NCI-H2081 treated with DMSO at 0.1 percent for 48 hours (cell line): ENCODE data around the gene WNK1.
"Not testable (repeated sequence)": the region's sequence is repeated elsewhere in the genome, so short reads cannot be mapped to it uniquely, and the experiment has no call there.

Source experiments
- DNase-seq: peaks from one replicate; lab custom pipeline; 2025; lab: John Stamatoyannopoulos, UW

WNK1 gene

DNA sequence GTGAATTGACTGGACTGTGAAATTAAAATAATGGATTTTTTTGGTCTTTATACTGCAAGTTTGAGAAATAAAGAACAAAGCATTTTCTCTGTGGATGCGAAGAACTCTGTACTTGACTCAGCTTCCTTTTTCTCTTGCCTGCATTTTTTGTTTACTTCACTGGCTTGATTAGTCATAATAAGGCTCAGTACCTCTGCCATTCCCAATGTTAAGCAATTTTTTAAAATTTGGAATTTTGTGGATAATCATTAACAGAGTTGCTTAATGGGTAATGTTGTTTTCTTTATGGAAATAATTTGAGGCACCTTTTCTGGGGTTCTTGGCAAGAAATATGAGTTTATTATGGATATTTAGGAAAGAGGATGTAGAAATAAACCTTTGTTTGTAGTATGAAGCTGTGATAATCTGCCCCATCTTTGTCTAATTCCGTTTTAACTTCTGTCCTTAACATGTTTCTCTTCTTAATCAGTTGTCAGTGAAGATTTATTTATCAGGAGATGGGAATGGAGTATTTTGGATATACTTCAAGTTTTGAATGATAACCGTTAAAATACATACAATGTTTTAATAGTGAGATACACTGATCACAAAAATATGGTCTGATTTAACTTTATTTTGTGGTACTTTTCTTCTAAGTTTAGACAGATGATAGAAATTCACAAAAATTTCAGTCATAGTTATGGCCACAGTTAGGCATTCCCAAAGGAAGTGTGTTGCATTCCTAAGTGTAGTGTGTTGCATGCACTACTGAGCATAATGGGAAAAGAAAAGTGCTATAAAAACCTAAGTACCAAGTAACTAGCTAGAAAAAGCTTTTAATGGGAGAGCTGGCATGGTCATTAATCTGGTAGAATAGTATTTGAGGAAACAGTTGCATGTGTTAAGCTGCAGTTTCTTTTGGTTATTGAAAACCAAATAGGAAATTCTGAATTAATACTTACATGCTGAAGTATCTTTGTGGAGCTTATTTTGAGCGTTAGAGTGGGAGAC lies 27.7 kb downstream of the WNK1 start:
- DNase-seq: no peak

DNA sequence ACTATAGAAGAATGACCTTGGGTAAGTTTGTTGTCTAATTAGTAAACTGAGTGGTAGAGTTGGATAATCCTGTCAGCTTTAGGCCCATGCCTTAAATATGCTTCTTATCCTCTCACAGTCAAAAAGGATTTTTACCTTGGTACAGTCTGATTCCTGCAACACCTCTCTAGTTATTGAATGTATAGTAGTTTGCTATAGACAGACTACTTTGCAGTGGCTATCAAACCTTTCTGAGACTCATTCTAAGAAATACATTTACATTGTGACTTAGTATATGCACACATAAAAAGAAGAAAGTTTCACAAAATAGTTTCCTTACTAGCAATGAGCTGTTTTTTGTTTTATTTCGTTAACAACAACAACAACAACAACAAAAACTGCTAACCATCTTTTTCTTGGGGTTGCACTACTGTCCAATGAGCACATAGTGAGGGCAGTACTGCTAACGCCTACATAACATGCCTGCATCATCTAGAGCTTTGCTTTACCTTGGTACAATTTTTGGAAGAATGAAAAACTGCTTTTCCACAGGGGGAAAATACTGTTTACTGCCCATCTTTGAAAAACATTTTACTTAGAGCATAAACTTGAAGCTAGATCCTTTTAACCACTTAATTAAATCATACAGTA lies 28.5 kb downstream of the WNK1 start:
- DNase-seq: no peak

- no peak for DNase-seq
Measured at GRCh38 chr12:785706-786105, 33.3 kb downstream of the WNK1 start.

DNA sequence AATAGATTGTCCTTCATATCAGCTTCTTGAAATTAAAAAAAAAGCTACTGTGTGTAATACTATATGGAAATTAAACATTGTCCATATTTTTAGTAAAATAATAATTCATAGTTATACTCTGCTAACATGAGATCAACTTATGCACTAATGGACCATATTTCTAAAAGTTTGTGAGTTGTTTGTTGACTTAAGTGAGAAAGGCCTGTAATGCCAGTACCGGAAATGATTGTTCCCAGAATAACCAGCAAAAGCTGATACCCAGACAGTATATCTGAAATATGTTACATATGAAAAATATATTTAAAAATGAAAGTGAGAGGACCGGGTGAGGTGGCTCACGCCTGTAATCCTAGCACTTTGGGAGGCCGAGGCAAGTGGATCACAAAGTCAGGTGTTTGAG lies 35.9 kb downstream of the WNK1 start:
- no peak for DNase-seq

- not testable (repeated sequence) for DNase-seq
Measured at GRCh38 chr12:788762-789161, 36.4 kb downstream of the WNK1 start.

DNA sequence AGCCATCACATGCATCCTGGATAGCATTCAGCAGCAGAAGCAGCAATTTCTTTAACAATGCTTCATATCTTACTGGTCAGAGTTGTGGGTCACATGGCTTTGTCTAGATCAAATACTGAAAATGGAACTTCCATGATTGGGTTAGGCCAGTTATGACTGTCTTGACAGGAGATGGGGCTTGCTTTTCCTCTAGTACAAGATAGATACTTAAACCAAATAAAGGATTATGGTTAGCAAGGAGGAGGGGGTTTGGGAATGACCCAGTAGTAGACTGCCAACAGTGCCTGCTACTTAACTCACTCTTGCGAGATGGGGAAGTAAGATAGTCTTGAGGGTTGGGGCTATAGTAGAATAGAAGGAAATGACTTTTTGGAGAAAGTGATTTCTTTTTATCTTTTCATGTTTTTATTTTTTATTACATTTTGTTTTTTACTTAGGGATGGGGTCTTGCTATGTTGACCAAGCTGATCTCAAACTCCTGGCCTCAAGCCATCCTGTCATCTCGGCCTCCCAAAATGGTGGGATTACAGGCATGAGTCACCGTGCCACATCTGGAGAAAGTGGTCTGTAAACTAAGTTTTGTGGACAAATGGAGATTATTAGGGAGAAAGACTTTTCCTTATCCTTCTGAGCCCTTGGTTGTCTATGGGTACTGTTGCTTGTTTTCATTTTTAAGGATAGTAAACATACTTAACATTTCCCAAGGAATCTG lies 37.6 kb downstream of the WNK1 start:
- DNase-seq: no peak

GRCh38 chr12:790608-791007 lies 38.2 kb downstream of the WNK1 start:
- DNase-seq: no peak

- no peak for DNase-seq
Measured at GRCh38 chr12:793037-793436, 40.7 kb downstream of the WNK1 start.

DNA sequence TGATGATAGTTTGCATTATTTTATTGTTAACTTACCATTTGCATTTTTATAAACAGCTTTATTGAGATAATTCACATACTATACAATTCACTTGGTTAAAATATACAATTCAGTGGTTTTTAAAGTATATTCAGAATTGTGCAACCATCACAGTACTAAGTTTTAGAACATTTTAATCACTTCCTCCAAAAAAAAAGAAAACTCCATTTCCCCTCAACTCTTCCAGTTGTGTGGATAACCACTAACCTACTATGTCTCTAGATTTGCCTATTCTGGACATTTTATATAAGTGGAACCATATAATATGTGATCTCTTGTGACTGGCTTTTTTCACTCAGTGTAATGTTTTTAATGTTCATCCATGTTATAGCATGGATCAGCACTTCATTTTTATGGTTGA lies 41.3 kb downstream of the WNK1 start:
- no peak for DNase-seq

- no peak for DNase-seq
Measured at GRCh38 chr12:795305-795704, 42.9 kb downstream of the WNK1 start.

GRCh38 chr12:800401-800800 lies 48.0 kb downstream of the WNK1 start:
- no peak for DNase-seq

DNA sequence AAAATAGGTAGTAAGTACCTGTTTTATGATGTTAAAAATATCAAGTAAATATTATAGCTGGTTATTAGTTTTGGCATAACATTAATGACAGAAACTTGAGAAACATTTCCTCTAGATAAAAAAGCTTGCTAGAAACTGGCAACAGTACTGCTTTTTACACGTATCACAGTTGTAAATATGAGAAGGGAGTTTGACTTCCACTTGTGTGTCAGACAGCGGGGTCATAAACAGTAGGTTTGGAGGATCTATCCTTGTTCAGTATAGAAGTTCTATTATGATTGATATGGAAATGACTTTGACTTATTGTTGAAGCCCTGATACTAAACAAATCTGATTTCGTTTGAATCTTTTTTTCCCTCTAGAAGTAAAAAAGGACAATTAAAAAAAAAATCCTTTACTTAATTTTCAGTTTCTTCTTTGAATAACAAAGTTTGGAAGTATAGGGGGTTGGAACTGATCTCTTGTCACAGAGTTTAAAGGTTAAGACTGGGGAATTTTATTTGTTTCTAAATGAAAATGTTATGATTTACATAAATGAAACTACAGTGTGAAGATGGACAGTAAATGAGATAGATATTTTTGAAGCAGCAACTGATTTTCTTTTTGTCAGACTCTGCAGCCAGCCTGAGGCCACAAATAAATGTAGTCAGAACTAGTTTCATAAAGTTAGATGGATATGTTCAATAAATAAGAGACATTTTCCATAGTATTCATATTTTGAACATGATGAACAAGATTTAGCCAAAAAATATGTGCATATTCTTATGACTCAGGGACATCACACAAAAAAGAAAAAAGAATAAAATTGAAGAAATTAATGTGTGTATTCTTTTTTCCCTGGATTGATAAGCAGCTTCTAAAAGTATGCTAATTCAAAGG lies 50.1 kb downstream of the WNK1 start:
- no peak for DNase-seq

DNA sequence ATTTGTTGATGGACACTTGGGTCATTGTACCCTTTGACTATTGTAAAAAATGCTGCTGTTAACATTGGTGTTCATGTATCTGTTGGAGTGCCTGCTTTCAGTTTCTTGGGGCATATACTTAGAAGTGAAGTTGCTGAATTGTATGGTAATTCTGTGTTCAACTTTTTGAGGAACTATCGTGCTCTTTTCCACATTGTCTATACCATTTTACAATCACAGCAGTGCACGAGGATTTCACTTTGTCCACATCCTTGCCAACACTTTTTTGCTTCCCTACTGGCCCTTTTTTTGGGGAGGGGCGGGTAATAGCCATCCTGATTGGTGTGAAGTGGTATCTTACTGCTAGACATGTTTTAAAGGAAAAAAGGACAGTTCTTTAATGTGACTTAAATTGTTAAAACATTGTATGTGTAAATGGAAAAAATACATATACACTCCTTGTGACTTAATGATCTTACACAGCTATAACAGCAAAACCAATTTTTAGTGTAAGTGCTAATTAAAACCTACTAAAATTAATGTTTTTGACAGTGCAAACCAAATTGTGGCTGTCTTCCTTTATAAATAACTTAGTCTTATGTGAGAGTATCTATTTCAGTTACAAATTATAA lies 52.7 kb downstream of the WNK1 start:
- DNase-seq: no peak

GRCh38 chr12:806200-806791 lies 53.9 kb downstream of the WNK1 start:
- no peak for DNase-seq

DNA sequence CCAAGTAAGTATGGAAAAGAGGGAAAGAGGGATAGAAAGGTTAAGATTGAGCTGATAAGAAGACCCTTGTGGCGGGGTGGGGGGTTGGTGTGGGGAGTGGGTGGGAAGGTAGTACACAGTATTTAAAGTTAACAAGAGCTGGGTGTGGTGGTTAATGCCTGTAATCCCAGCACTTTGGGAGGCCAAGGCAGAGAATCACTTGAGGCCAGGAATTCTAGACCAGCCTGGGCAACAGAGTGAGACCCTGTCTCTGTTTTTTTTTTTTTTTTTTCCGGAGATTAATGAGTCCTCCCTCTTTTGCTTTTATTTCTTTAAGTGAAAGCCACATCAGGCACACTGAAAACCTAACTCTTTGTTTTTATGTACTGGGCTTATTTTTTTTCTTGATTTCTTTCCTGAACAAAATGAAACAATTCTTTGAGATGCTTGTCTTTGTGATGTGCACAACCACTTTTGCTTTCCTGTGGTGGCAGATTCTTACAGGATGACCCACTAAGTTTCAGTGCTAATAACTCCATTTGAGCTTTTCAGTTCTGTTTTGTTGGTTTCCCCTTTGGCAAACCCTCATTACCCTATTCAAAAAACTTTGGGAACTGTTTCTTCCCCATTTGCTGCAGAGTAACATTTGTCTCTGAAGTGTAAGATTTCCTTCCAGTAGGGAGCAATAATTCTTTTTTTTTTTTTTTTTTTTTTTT lies 54.8 kb downstream of the WNK1 start:
- DNase-seq: no peak

- DNase-seq: no peak
Measured at GRCh38 chr12:810116-810515, 57.7 kb downstream of the WNK1 start.

GRCh38 chr12:810671-811415 lies 58.5 kb downstream of the WNK1 start:
- no peak for DNase-seq

DNA sequence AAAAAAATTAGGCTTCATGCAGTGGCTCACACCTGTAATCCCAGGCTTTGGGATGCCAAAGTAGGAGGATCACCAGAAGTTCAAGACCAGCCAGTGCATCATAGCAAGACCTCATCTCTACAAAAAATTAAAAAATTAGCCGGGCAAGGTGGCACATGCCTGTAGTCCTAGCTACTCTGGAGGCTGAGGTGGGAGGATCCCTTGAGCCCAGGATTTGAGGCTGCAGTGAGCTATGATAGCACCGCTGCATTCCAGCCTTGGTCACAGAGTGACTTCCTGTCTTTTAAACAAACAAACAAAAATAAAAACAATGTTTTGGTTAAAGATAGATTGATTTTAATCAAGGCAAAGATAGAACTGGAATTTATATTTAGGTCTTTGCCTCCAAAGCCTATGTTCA lies 60.6 kb downstream of the WNK1 start:
- DNase-seq: no peak

GRCh38 chr12:817456-817855 lies 65.1 kb downstream of the WNK1 start:
- DNase-seq: not testable (repeated sequence)
